Aorta (tissue), 5 donors: ENCODE results near the gene MAPK8IP1. TPM values are rescaled to one million over a fixed set of nuclear protein-coding genes. Genes with fewer than 3 reads are reported as not detected.
"Not testable (repeated sequence)": the region's sequence is repeated elsewhere in the genome, so short reads cannot be mapped to it uniquely, and the experiment has no call there.

Experiments used
- ATAC-seq: fragments of 200-7000 bp; cut with Tn5 transposase; one replicate; pipeline ENCODE4 v1.9.1; 2022; ENCODE audit warnings: moderate library complexity; ENCODE audit not compliant: low FRiP score
- DNase-seq, 2 donors: peaks; one replicate each; pipeline ENCODE4 v3.0.0-alpha.2; 2020
- H3K27ac ChIP-seq, 2 donors: one replicate each; pipeline ENCODE4 v1.5.1; 2013; ENCODE audit warnings: low read length in 2 of 2, mild to moderate bottlenecking in 2 of 2, moderate library complexity in 2 of 2, control low read depth in 1 of 2, inconsistent platforms in 1 of 2, low read depth in 1 of 2
- H3K27me3 ChIP-seq, 2 donors: one replicate each; pipeline ENCODE4 v1.6.1; 2013; ENCODE audit warnings: control low read depth in 1 of 2, low read length in 1 of 2, mild to moderate bottlenecking in 1 of 2, moderate library complexity in 1 of 2; ENCODE audit not compliant: insufficient read depth in 2 of 2, control insufficient read depth in 1 of 2
- H3K36me3 ChIP-seq, 2 donors: one replicate each; pipeline ENCODE4 v1.6.1; 2013; ENCODE audit warnings: control low read depth in 1 of 2, low read length in 1 of 2, mild to moderate bottlenecking in 1 of 2; ENCODE audit not compliant: insufficient read depth in 2 of 2, control insufficient read depth in 1 of 2
- H3K4me1 ChIP-seq, 2 donors: one replicate each; pipeline ENCODE4 v1.6.1; 2013; ENCODE audit warnings: low read length in 2 of 2, control low read depth in 1 of 2, mild to moderate bottlenecking in 1 of 2, moderate library complexity in 1 of 2; ENCODE audit not compliant: insufficient read depth in 2 of 2, control insufficient read depth in 1 of 2
- H3K4me3 ChIP-seq, 2 donors: one replicate each; pipeline ENCODE4 v1.5.1; 2013; ENCODE audit warnings: low read length in 2 of 2, control low read depth in 1 of 2, mild to moderate bottlenecking in 1 of 2
- H3K9me3 ChIP-seq: one replicate; pipeline ENCODE4 v1.6.1; 2013; ENCODE audit warnings: mild to moderate bottlenecking, low read length; ENCODE audit not compliant: control insufficient read depth
- WGBS, 2 donors: extraction: QIAGEN DNeasy Blood & Tissue Kit; methylation state at CpG; one replicate each; pipeline ENCODE4 v1.1.7; 2013; 5-methylcytosine and 5-hydroxymethylcytosine counted together
- intact Hi-C, 2 donors: fragments of 100-400 bp; cut with DNase I; formaldehyde crosslinking; loops; one replicate each; pipeline versions ENCODE4 v1.14.2 to v1.15.0; 2022
- polyA plus RNA-seq, 2 donors: library from polyadenylated mRNA; stranded (reverse); fragments of 200-250 nt; gene quantifications; one replicate each; pipeline ENCODE4 v1.2.3, GENCODE V29; 2013
- total RNA-seq, 2 donors: library from RNA; stranded (reverse); fragmentation: NEBNext Ultra II Directional; extraction: Animal tissue kit (Norgen Biotek cat#: 25700); gene quantifications; one replicate each; pipeline ENCODE4 v1.2.1, GENCODE V29; 2021
- donor health status: healthy with polysubstance abuse.
- donor health status: Bipolar disorder and iron deficiency.
- donor health status: DM: no; HTN: no; CAD: no.
- donor health status: DM: no; HTN: no; CAD: no.
- donor health status: DM: yes; HTN: yes; CAD: no.

MAPK8IP1 gene
- total and polyA plus RNA-seq, 4 donors = 1.6 to 7.8 (median 6.0) TPM

DNA sequence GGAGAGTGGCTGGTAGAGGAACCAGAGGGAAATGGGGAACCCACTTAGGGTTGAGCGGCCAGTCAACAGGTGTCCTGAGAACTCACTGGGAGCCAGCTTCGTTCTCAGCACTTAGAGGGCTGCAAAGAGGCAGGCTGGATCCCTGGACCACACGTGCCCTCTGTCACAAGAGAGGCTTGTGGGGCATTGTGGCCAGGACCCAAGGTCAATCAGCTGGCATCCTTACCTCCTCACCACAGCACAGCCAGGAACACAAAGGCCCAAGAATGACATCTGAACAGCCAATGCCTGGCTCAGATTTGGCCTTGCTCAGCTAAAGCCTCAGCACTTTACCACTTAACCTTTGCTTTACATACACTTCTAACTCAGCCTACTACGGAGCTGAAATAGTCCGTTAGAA lies 7.4 kb downstream of the MAPK8IP1 start:
- Histone ChIP-seq H3K4me1 (no peaks in the 10 kb centered on the region), H3K4me3 (no peak overlapping the region), H3K9me3 (no peaks in the 10 kb centered on the region), H3K27me3 (no peaks in the 10 kb centered on the region), H3K27ac (no peak overlapping the region), H3K36me3 (no peaks in the 10 kb centered on the region)
- DNase-seq (no peak), ATAC-seq (no peak)
- WGBS, 2 donors = 80 to 83% methylated on average over 5 of the region's 5 CpGs
- intact Hi-C loops = no loop called here

DNA sequence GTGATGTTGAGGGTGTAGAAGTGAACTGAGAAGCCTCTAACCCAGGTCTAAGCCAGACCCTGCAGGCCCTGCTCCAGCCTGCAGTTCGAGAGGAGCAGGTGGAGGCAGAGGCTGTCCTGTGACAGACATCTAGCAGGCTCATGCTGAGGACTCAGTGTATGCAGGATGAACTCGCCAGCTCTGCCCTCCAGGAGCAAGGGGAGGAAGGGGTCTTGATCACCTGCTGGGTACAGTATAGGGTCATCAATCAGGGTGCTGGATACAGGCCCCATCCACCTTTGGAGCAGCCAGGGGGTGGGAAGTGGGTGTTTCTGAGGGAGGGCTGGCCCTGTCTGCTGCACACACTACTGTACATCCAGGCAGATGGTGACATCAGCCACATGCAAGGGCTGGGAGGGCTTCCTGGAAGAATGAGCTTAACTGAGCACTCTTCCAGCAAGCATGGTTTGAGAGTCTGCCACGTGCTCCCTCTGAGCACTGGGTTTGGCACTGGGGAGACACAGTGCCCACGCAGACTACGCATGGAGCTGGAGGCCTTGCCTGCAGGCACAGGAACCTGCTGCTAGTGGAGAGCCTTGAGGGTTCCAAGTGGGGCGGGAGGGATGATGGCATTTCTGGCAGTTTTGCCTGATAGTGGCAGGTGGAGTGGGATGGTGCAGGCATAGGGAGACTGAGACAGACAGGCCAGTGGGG lies 9.2 kb downstream of the MAPK8IP1 start:
- no peak for ATAC-seq
- WGBS, 2 donors = 86% methylated on average over 6 of the region's 6 CpGs
- Histone ChIP-seq H3K9me3 (no peaks in the 10 kb centered on the region), H3K27me3 (no peaks in the 10 kb centered on the region), H3K27ac (no peak overlapping the region), H3K4me3 (no peak overlapping the region), H3K4me1 (no peaks in the 10 kb centered on the region), H3K36me3 (no peaks in the 10 kb centered on the region)
- intact Hi-C loops = no loop called here
- DNase-seq = no peak

DNA sequence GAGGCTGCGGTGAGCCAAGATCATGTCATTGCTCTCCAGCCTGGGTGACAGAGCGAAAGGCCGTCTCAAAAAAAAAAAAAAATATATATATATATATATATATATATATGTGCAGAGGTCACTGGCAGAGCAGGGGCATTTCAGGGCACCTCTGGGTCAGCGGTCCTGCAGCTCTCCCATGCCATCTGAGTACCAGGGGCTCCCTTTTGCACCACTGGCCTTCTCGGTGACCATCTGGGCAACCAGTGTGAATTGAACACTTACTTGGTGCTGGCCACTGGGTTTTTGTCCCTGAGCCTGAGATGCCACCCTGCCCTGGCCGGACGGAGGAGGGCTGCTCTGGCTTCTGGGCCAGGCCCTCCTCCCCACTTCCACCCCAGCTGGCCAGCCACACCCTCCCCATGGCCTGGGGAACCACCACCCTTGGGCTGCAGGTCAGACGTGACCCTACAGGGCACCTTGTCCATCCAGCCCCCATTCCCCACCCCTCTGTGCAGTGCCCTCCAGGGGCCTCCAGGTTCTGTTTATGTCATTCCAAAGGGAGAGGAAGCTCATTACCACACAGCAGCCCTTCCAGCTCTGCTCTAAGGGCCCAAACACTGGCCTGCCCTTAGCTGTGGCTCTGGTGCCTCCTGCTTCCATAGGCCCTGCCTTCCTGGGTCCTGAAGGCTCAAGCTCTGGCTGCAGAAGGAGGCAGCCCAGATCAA lies 10.3 kb downstream of the MAPK8IP1 start:
- H3K27me3 ChIP-seq = no peaks in the 10 kb centered on the region
- H3K4me3 ChIP-seq = no peak overlapping the region
- ATAC-seq (no peak), DNase-seq (no peak)
- H3K9me3 ChIP-seq = no peaks in the 10 kb centered on the region
- no peaks in the 10 kb centered on the region for H3K36me3 ChIP-seq
- H3K27ac ChIP-seq = no peak overlapping the region
- no peaks in the 10 kb centered on the region for H3K4me1 ChIP-seq
- WGBS, 2 donors = 89 to 97% methylated on average over 8 of the region's 8 CpGs
- intact Hi-C loops = no loop called here

DNA sequence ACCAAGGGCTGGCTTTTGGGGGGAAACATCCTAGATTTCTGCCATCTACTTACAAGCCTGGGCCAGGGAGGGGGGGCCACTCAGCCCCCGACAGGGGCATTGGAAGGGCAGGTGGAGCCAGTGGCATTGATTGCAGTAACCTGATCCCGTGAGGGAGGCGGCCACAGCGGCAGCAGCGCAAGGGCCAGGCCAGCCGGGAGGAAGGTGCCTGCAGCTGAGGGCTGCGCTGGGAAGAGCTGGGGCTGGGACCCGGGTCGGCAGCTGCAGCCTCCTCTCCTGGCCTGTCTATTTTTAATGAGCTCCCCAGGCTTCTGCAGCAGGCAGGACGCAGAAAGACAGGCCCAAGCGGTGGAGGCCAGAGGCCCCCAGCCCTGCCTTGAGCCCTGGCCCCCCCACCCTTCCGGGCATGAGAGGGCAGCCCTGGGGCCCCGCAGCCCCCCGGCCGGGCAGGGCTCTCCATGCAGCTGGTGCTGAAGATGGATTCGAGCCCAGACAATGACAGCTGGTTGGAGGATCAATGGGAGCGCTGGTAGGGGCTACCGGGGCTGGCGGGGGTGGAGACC lies 11.1 kb downstream of the MAPK8IP1 start:
- Histone ChIP-seq H3K4me1 (no peaks in the 10 kb centered on the region), H3K4me3 (no peak overlapping the region)
- intact Hi-C loops = no loop called here

DNA sequence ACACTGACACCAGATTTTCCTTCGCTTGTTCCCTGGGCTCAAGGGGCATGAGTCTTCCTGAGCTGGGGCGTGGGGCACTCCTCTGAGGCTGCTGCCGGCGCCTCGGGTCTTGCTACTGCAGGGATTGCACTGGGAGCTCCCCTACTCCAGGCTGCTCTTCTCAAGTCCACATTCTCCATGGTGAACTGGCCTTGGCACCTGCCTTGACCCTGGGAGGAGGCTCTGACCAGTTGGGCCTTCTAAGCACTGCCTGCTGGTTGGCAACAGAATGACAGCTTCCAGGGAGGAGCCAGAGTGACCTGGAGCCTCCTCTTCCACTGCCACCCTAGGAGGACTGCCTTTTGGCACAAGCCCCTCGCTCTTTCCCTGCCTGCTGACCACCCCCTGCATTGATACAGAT lies 12.1 kb downstream of the MAPK8IP1 start:
- ATAC-seq (no peak), DNase-seq (no peak)
- Histone ChIP-seq H3K27ac (no peak overlapping the region), H3K36me3 (no peaks in the 10 kb centered on the region), H3K9me3 (no peaks in the 10 kb centered on the region), H3K4me1 (no peaks in the 10 kb centered on the region), H3K27me3 (no peaks in the 10 kb centered on the region), H3K4me3 (no peak overlapping the region)
- WGBS, 2 donors = 90 to 94% methylated on average over 6 of the region's 6 CpGs
- intact Hi-C loops = no loop called here

More for the DNA sequence above, 11.1 kb downstream of the MAPK8IP1 start:
- WGBS, 2 donors = 17 to 19% methylated on average over 18 to 19 of the region's 19 CpGs
- Histone ChIP-seq H3K27me3 (no peaks in the 10 kb centered on the region), H3K36me3 (no peaks in the 10 kb centered on the region), H3K27ac (no peak overlapping the region), H3K9me3 (no peaks in the 10 kb centered on the region)
- no peak for ATAC-seq
- DNase-seq = no peak

DNA sequence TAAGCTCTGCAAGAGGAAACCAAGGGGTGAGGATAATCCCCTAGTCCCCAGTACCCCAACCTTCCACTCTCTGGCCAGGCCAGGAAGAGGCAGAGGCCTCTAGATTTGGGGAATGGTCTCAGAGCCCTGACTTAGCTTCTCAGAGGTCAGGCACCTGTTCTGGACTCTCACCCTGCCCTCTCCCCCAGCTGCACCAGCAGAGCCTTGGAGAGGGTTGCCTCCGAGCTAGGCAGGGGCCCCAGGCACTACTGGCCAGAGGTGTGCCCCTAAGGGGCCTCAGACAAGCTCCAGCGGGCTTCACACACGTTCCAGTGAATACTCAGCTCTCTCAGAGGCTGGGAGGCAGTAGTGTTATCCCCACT lies 13.6 kb downstream of the MAPK8IP1 start:
- no peaks in the 10 kb centered on the region for H3K27me3 ChIP-seq
- ATAC-seq (no peak), DNase-seq (no peak)
- no peaks in the 10 kb centered on the region for H3K36me3 ChIP-seq
- no peaks in the 10 kb centered on the region for H3K9me3 ChIP-seq
- 5 to 9% methylated on average over 3 of the region's 3 CpGs for WGBS, 2 donors
- intact Hi-C loops = no loop called here
- H3K4me1 ChIP-seq = no peaks in the 10 kb centered on the region
- no peak overlapping the region for H3K4me3 ChIP-seq
- H3K27ac ChIP-seq = no peak overlapping the region

DNA sequence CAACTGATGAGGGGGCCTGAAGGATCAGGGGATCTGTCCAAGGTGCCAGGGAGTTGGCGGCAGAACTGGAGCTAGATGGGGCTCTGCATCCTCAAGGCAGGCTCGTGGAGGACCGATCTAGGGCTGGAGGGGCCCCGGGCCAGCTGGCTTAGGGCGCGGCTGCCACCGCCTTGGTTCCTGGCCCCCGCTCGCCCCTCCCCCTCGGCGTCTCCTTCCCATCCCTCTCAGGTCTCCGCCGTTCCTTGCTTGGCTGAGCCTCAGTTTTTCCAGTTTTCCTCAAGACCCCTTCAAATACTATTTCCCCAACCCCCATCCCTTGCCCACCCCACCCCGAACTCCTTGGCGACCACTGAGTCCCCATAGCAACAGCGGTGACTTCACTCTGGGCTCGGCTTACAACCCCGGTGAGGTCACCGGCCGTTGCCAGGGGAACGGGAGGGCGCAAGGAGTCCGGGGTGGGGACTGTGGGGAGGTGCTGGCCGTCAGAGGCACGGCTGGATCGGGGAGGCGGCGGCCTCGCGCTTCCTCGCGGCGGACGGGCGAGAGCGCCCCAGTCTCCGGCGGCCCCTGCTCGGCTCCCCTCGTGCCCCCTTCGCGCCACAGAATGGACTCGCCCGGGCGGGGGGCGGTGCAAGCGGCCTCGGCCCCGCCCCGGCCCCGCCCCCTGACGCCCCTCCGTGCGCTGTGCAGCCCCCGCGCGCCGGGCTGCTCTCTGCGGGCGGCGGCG lies 14.2 kb downstream of the MAPK8IP1 start:
- Histone ChIP-seq H3K9me3 (no peaks in the 10 kb centered on the region), H3K36me3 (no peaks in the 10 kb centered on the region), H3K27ac (no peak overlapping the region), H3K4me1 (no peaks in the 10 kb centered on the region), H3K27me3 (no peaks in the 10 kb centered on the region), H3K4me3 (peak overlapping the region; percentile 6 to 25)
- intact Hi-C loops = no loop called here
- DNase-seq (peak; percentile 91 to 96), ATAC-seq (peak; percentile 87)
- WGBS, 2 donors = 0 to 1% methylated on average over 48 to 62 of the region's 62 CpGs

DNA sequence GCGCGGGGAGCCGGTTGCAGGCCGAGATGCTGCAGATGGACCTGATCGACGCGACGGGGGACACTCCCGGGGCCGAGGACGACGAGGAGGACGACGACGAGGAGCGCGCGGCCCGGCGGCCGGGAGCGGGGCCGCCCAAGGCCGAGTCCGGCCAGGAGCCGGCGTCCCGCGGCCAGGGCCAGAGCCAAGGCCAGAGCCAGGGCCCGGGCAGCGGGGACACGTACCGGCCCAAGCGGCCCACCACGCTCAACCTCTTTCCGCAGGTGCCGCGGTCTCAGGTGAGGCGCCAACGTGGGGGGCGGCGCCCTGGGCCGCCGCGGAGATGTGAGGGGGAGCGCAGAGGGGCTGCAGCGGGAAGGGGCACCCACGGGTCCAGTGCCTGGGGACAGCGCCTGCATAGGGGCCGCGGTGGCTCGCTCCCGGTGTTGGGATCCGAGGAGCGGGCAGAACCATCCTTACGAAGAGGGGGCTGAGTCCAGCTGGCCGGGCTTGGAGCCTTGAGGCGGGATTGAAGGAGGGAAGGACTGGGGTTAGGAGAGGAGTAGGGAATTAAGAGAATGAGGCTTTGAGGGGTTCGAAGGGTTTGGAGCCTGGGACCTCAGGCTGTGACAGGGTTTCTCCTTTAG lies 14.8 kb downstream of the MAPK8IP1 start:
- H3K4me1 ChIP-seq, H3K9me3 ChIP-seq, intact Hi-C loops, H3K36me3 ChIP-seq, ATAC-seq, H3K27ac ChIP-seq, H3K27me3 ChIP-seq: not testable (repeated sequence)
- DNase-seq = peak in 1 of 2 donors; percentile 78
- peak overlapping the region; percentile 6 to 25 for H3K4me3 ChIP-seq
- 1 to 2% methylated on average over 15 to 41 of the region's 59 CpGs for WGBS, 2 donors
